HepG2 (cell line): ENCODE data around the gene APOBEC3C. TPM values are rescaled to one million over a fixed set of nuclear protein-coding genes. Genes with fewer than 3 reads are reported as not detected.

ENCODE experiments used
- ATAC-seq: fragments of 200-7000 bp; cut with Tn5 transposase; 3 replicates; pipeline ENCODE4 v1.9.1; 2020; ENCODE audit warnings: mild to moderate bottlenecking, moderate library complexity
- BruUV-seq: library from RNA; stranded (reverse); fragments of 400-500 nt; replicated peaks from 2 replicates; lab custom pipeline; 2021; lab: Mats Ljungman, UMichigan
- CTCF ChIA-PET: fragments of 300-600 bp; formaldehyde crosslinking; extraction: SDS; loops from one replicate; lab custom pipeline; 2021; ENCODE audit warnings: low total read pairs, inconsistent platforms, low intra/inter-chr PET ratio; lab: Yijun Ruan, JAX
- POLR2A ChIA-PET: fragments of 350-600 bp; sonication (Branson Sonifier 250); formaldehyde crosslinking; loops from one replicate; lab custom pipeline; 2020; ENCODE audit warnings: antibody characterized with exemption, inconsistent platforms; lab: Yijun Ruan, JAX
- DNase-seq: peaks from one replicate; pipeline ENCODE4 v3.0.0-alpha.2; 2015; ENCODE audit warnings: low spot score
- FAIRE-seq: peaks from 3 replicates; lab custom pipeline; 2011; peaks lifted over from hg19 to GRCh38; lab: Jason Lieb, UNC
- H2AFZ ChIP-seq: one replicate; pipeline ENCODE4 v1.6.1; 2011; ENCODE audit warnings: low read length, inconsistent platforms
- H3K27ac ChIP-seq: fragments of 300-600 bp; 3 replicates; pipeline ENCODE4 v1.8.0; 2011; ENCODE audit warnings: mixed run types, mild to moderate bottlenecking, mixed read lengths, low read length, inconsistent platforms; ENCODE audit not compliant: insufficient read depth; ENCODE audit errors: extremely low read length
- H3K27me3 ChIP-seq, 2 experiments: fragments of 200-600 bp in 1 of 2; 2 replicates in 1 of 2; 3 replicates in 1 of 2; pipeline versions ENCODE4 v1.6.0 to v1.8.0; 2011; ENCODE audit warnings: low read length in 2 of 2, mild to moderate bottlenecking in 2 of 2, moderate library complexity in 2 of 2, inconsistent platforms in 1 of 2; ENCODE audit not compliant: insufficient read depth in 2 of 2, control insufficient read depth in 1 of 2
- H3K36me3 ChIP-seq, 2 experiments: fragments of 200-600 bp in 1 of 2; replicated peaks in 1 of 2; 2 replicates in 1 of 2; 3 replicates in 1 of 2; pipeline versions ENCODE4 v1.5.1 to v1.8.0; 2011; ENCODE audit warnings: low read length in 2 of 2, inconsistent platforms in 1 of 2; ENCODE audit not compliant: insufficient read depth in 2 of 2, control insufficient read depth in 1 of 2
- H3K4me1 ChIP-seq: 2 replicates; pipeline ENCODE4 v1.5.1; 2012; ENCODE audit warnings: low read length, inconsistent platforms; ENCODE audit not compliant: insufficient read depth
- H3K4me2 ChIP-seq: 2 replicates; pipeline ENCODE4 v1.6.0; 2011; ENCODE audit warnings: low read depth, low read length, inconsistent platforms
- H3K4me3 ChIP-seq, 3 experiments: fragments of 200-600 bp in 1 of 3; sonication (generic), shearing (Covaris generic) in 1 of 3; replicated peaks in 1 of 3; 2 replicates each; pipeline ENCODE4 v1.5.1; 2011 to 2016; ENCODE audit warnings: low read length in 3 of 3, inconsistent platforms in 2 of 3, low read depth in 2 of 3, mild to moderate bottlenecking in 2 of 3, control low read depth in 1 of 3, mixed read lengths in 1 of 3; ENCODE audit not compliant: insufficient read depth in 1 of 3
- H3K79me2 ChIP-seq: one replicate; pipeline ENCODE4 v1.6.1; 2011; ENCODE audit warnings: low read length, inconsistent platforms; ENCODE audit not compliant: insufficient read depth
- H3K9ac ChIP-seq: 2 replicates; pipeline ENCODE4 v1.6.0; 2011; ENCODE audit warnings: mild to moderate bottlenecking, low read depth, low read length, inconsistent platforms; ENCODE audit not compliant: insufficient read depth
- H3K9me3 ChIP-seq: 2 replicates; pipeline ENCODE4 v1.5.1; 2012; ENCODE audit warnings: mild to moderate bottlenecking, low read length
- H4K20me1 ChIP-seq: 2 replicates; pipeline ENCODE4 v1.6.0; 2011; ENCODE audit warnings: inconsistent platforms, mild to moderate bottlenecking, low read length, moderate library complexity; ENCODE audit not compliant: insufficient read depth
- AFF4 ChIP-seq: sonication (generic); formaldehyde crosslinking; IDR thresholded peaks from 2 replicates; pipeline ENCODE4 v1.4.0; 2020; ENCODE audit warnings: missing genetic modification reagents
- E2F5 ChIP-seq: sonication (generic); formaldehyde crosslinking; conservative IDR thresholded peaks from 2 replicates; pipeline ENCODE4 v1.4.0; 2020; ENCODE audit warnings: missing genetic modification reagents
- HES4 ChIP-seq: sonication (generic); formaldehyde crosslinking; IDR thresholded peaks from 2 replicates; pipeline ENCODE4 v1.9.0; 2021; ENCODE audit warnings: mild to moderate bottlenecking, missing genetic modification reagents, borderline replicate concordance
- HNRNPUL1 ChIP-seq: fragments of 200-400 bp; formaldehyde crosslinking; IDR thresholded peaks from 2 replicates; pipeline ENCODE4 v1.6.1; 2017; ENCODE audit warnings: low read depth, mild to moderate bottlenecking, low read length, moderate library complexity
- NFKBIZ ChIP-seq: IDR thresholded peaks from 2 replicates; pipeline ENCODE4 v1.6.1; 2018; ENCODE audit warnings: missing genetic modification reagents, missing compliant biosample characterization
- SP5 ChIP-seq: IDR thresholded peaks from 2 replicates; pipeline ENCODE4 v1.6.1; 2016; ENCODE audit warnings: low read depth, borderline replicate concordance
- TEAD2 ChIP-seq: sonication (generic); formaldehyde crosslinking; IDR thresholded peaks from 2 replicates; pipeline ENCODE4 v1.9.0; 2021; ENCODE audit warnings: missing genetic modification reagents
- TFAP4 ChIP-seq: sonication (generic); IDR thresholded peaks from 2 replicates; pipeline ENCODE4 v1.6.1; 2016; ENCODE audit warnings: low read depth, borderline replicate concordance
- ZBTB4 ChIP-seq: sonication (generic); formaldehyde crosslinking; IDR thresholded peaks from 2 replicates; pipeline ENCODE4 v1.4.0; 2020; ENCODE audit warnings: missing genetic modification reagents, mild to moderate bottlenecking, borderline replicate concordance
- ZFP36L1 ChIP-seq: sonication (generic); formaldehyde crosslinking; IDR thresholded peaks from 2 replicates; pipeline ENCODE4 v1.8.0; 2022; ENCODE audit warnings: mild to moderate bottlenecking, missing genetic modification reagents, moderate library complexity
- ZFY ChIP-seq: sonication (generic); formaldehyde crosslinking; IDR thresholded peaks from 2 replicates; pipeline ENCODE4 v1.4.0; 2020; ENCODE audit warnings: missing genetic modification reagents
- ZNF292 ChIP-seq: sonication (generic); formaldehyde crosslinking; IDR thresholded peaks from 2 replicates; pipeline ENCODE4 v1.8.1; 2022; ENCODE audit warnings: mild to moderate bottlenecking, low read depth, missing genetic modification reagents, borderline replicate concordance
- ZNF790 ChIP-seq: sonication (generic); formaldehyde crosslinking; IDR thresholded peaks from 2 replicates; pipeline ENCODE4 v1.8.0; 2022; ENCODE audit warnings: missing genetic modification reagents, mild to moderate bottlenecking, borderline replicate concordance
- WGBS: methylation state at CpG from one replicate; pipeline ENCODE4 v1.1.6; 2017; ENCODE audit warnings: low lambda C conversion rate; 5-methylcytosine and 5-hydroxymethylcytosine counted together
- in situ Hi-C: cut with HindIII; loops from 2 replicates; pipeline ENCODE4 v1.10.0; 2017; ENCODE audit warnings: low pct_unique_long_range_greater_than_20kb; ENCODE audit not compliant: extremely low pct_ligation_motif_present
- intact Hi-C: fragments of 100-400 bp; cut with micrococcal nuclease; formaldehyde crosslinking; loops from one replicate; pipeline ENCODE4 v1.10.0; 2022; ENCODE audit not compliant: unreplicated experiment
- polyA plus RNA-seq, 8 experiments: library from polyadenylated mRNA; depleted of rRNA in 3 of 8; stranded (reverse) in 7 of 8; unstranded in 1 of 8; fragments of >200 nt; fragmentation: Illumina TruSeq in 4 of 8; extraction: Trizol in 4 of 8; gene quantifications; 2 replicates each; pipeline versions ENCODE4 v1.2.1 to v1.2.3, GENCODE V29; 2011 to 2016; ENCODE audit warnings: low read depth in 4 of 8, missing spikeins in 1 of 8, mixed read lengths in 1 of 8; ENCODE audit not compliant: insufficient read depth in 1 of 8
- total RNA-seq, 5 experiments: library from RNA; depleted of rRNA; stranded (reverse); fragments of >200 nt; fragmentation: Illumina TruSeq; extraction: Trizol; gene quantifications; 2 replicates each; pipeline ENCODE4 v1.2.3, GENCODE V29; 2016; ENCODE audit warnings: low read depth in 1 of 5

The APOBEC3C gene
- total and polyA plus RNA-seq, 2 of the 13 experiments (the other 11 are each of a cell fraction or from before 2014, with no cell fraction given) = 8.9 to 27.6 TPM

- Histone ChIP-seq H3K4me3 (no peak overlapping the region), H4K20me1 (no peaks in the 10 kb centered on the region), H3K79me2 (no peaks in the 10 kb centered on the region), H2AFZ (no peak overlapping the region), H3K4me1 (no peaks in the 10 kb centered on the region), H3K9ac (no peak overlapping the region), H3K9me3 (no peaks in the 10 kb centered on the region), H3K27me3 (peaks cover 1 to 9% of the 10 kb centered on the region in 2 experiments; a peak in 2 of 5 replicates), H3K36me3 (no peaks in the 10 kb centered on the region), H3K4me2 (no peak overlapping the region), H3K27ac (no peak overlapping the region)
- no TSS peak for BruUV-seq
- POLR2A ChIA-PET = no interaction called here
- intact Hi-C loops = no loop called here
- CTCF ChIA-PET = no interaction called here
- DNase-seq = no peak
- in situ Hi-C loops = no loop called here
- WGBS = 8% methylated on average over 1 of the region's 3 CpGs
- FAIRE-seq = no peak
- no peak for TF ChIP-seq ZFY (CRISPR knock-in tag)
- no peak for TF ChIP-seq ZFP36L1 (CRISPR knock-in tag)
- TF ChIP-seq HES4 (CRISPR knock-in tag) = no peak
- no peak for TF ChIP-seq HNRNPUL1
- TF ChIP-seq ZBTB4 = no peak
- TF ChIP-seq AFF4 (CRISPR knock-in tag) = no peak
- no peak for TF ChIP-seq E2F5 (CRISPR knock-in tag)
- TF ChIP-seq SP5 = no peak
- no peak for TF ChIP-seq TEAD2
- TF ChIP-seq ZNF790 (CRISPR knock-in tag) = no peak
- TF ChIP-seq NFKBIZ (CRISPR knock-in tag) = no peak
- TF ChIP-seq TFAP4 = no peak
- no peak for TF ChIP-seq ZNF292
- no peak for ATAC-seq
Observed at GRCh38 chr22:38997518-38997917, 16.5 kb upstream of the APOBEC3C start.
